GM21825 (cell line): Measurements from ENCODE around the gene PRKN.

ENCODE experiments used
- ATAC-seq: cut with Tn5 transposase; IDR thresholded peaks from one replicate; pipeline ENCODE4 v1.9.1; 2021; ENCODE audit warnings: mild to moderate bottlenecking, moderate library complexity; ENCODE audit not compliant: unreplicated experiment

PRKN gene

GRCh38 chr6:162154001-162154400 lies 573.6 kb downstream of the PRKN start:
- no peak for ATAC-seq

- no peak for ATAC-seq
Observed at GRCh38 chr6:162153120-162153519, 574.4 kb downstream of the PRKN start.

GRCh38 chr6:162151021-162151665 lies 576.4 kb downstream of the PRKN start:
- no peak for ATAC-seq

- ATAC-seq: no peak
Observed at GRCh38 chr6:162150295-162150694, 577.3 kb downstream of the PRKN start.

GRCh38 chr6:162149786-162150185 lies 577.8 kb downstream of the PRKN start:
- ATAC-seq: no peak

GRCh38 chr6:162147805-162148204 lies 579.8 kb downstream of the PRKN start:
- ATAC-seq: no peak

- no peak for ATAC-seq
Observed at GRCh38 chr6:162147281-162147680, 580.3 kb downstream of the PRKN start.

- ATAC-seq: no peak
Observed at GRCh38 chr6:162140251-162140852, 587.2 kb downstream of the PRKN start.

- ATAC-seq: no peak
Observed at GRCh38 chr6:162125659-162126058, 601.9 kb downstream of the PRKN start.

- ATAC-seq: no peak
Observed at GRCh38 chr6:162124710-162125435, 602.7 kb downstream of the PRKN start.

GRCh38 chr6:162123797-162124196 lies 603.8 kb downstream of the PRKN start:
- no peak for ATAC-seq

- ATAC-seq: no peak
Observed at GRCh38 chr6:162119341-162119740, 608.2 kb downstream of the PRKN start.

GRCh38 chr6:162118706-162119105 lies 608.9 kb downstream of the PRKN start:
- ATAC-seq: no peak

- no peak for ATAC-seq
Observed at GRCh38 chr6:162116902-162117525, 610.6 kb downstream of the PRKN start.

GRCh38 chr6:162109480-162110050 lies 618.0 kb downstream of the PRKN start:
- no peak for ATAC-seq

GRCh38 chr6:162108041-162108440 lies 619.5 kb downstream of the PRKN start:
- ATAC-seq: no peak

GRCh38 chr6:162100096-162100495 lies 627.5 kb downstream of the PRKN start:
- ATAC-seq: no peak

GRCh38 chr6:162099685-162100084 lies 627.9 kb downstream of the PRKN start:
- ATAC-seq: no peak

GRCh38 chr6:162092816-162093502 lies 634.6 kb downstream of the PRKN start:
- ATAC-seq: no peak

- no peak for ATAC-seq
Observed at GRCh38 chr6:162090734-162091133, 636.8 kb downstream of the PRKN start.

GRCh38 chr6:162088091-162088490 lies 639.5 kb downstream of the PRKN start:
- ATAC-seq: no peak
